HFFc6 (cell line): ENCODE data around the gene JARID2. TPM values are rescaled to one million over a fixed set of nuclear protein-coding genes. Genes with fewer than 3 reads are reported as not detected.

Source experiments
- DNase-seq: peaks from one replicate; pipeline ENCODE4 v3.0.0-alpha.2; 2018
- H3K27ac Mint-ChIP-seq: 2 replicates; pipeline ENCODE4 v1.8.0; 2020; ENCODE audit warnings: mild to moderate bottlenecking, mixed read lengths
- H3K27me3 Mint-ChIP-seq: 2 replicates; pipeline ENCODE4 v1.8.0; 2021; ENCODE audit warnings: mild to moderate bottlenecking, moderate library complexity, mixed read lengths; ENCODE audit not compliant: insufficient read depth
- H3K36me3 Mint-ChIP-seq: 2 replicates; pipeline ENCODE4 v1.8.0; 2021; ENCODE audit warnings: low read depth, mixed read lengths
- H3K4me1 Mint-ChIP-seq: 2 replicates; pipeline ENCODE4 v1.8.0; 2020; ENCODE audit warnings: low read depth, mixed read lengths
- H3K4me3 Mint-ChIP-seq: 2 replicates; pipeline ENCODE4 v1.8.0; 2020; ENCODE audit warnings: mild to moderate bottlenecking, moderate library complexity, mixed read lengths
- H3K9me3 Mint-ChIP-seq: 2 replicates; pipeline ENCODE4 v1.8.0; 2020; ENCODE audit warnings: mild to moderate bottlenecking, mixed read lengths
- CTCF ChIP-seq: fragments of 200-600 bp; sonication (generic); IDR thresholded peaks from 2 replicates; pipeline ENCODE4 v1.5.0; 2021; ENCODE audit warnings: antibody characterized with exemption, mild to moderate bottlenecking
- total RNA-seq, 6 experiments: library from RNA; stranded (reverse); fragmentation: NEBNext Ultra II Directional; extraction: Animal tissue kit (Norgen Biotek cat#: 25700); gene quantifications; 2 replicates in 1 of 6; 3 replicates in 5 of 6; pipeline ENCODE4 v1.2.3, GENCODE V29; 2021

Gene JARID2
- total RNA-seq, 6 experiments from 2014 or later: 8.3 to 10.1 (median 9.5) TPM

DNA sequence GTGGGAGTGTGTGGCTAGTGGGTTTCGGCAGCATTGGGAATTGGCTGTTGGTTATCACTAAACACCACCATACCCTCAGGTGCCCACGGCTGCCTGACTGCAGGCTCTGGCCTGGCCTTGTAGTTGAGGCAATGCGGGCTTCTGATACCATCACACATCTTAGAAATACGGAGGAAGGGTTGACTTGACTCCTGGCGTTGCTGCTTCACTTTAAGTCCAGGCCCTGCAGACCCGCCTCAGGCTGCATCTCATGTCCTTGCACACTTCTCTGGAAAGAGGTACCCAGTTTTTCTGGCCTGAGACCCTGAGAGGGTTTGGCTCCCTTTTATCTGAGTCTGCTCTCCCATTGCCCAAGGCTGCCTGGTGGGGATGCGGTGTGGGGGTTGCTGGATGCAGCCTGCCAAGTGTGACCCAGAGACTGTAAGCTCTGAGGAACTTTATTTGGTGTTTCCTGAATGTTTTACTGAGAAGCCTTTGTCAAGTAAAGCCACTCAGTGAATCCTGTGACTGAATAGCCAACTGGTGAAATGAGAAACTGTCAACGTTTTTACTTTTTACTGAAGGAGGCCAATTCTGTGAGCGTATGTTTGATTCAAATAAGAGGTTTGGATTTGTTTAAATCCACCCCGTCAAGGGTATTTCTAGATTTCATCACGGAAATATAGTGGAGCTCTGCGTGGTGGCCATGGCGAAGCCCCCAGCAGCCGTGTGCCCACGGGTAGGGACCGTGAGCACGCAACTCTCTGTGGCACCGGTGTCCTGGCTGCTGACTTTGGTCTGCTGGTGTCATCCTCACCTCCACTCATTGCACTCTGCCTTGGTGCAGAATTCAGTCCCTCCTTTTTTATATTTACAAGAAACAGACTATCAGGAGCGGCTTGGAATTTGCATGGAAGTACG, 256.8 kb downstream of the JARID2 start:
- H3K27ac Mint-ChIP-seq: no peak overlapping the region
- H3K9me3 Mint-ChIP-seq: no peaks in the 10 kb centered on the region
- no peak for DNase-seq

DNA sequence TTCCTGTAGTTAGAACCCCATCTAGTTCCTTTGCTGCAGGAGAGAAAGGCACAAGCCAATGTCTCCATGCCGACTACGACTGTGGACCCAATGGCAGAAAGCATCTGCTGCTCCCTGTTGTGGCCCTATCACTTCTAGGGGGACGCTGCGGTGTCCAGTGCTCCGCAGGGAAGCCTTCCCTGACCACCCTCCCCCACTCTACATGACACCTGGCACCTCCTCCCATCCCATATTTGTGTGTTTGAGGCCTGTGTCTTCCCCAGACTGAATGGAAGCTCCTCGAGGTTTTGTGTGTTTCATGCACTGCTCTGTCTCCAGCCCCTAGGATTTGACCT, 257.4 kb downstream of the JARID2 start:
- H3K4me3 Mint-ChIP-seq: no peak overlapping the region
- peak overlapping the region; percentile 49; the same call in 1 of the 2 replicates for H3K27ac Mint-ChIP-seq
- DNase-seq: no peak
- H3K9me3 Mint-ChIP-seq: no peaks in the 10 kb centered on the region
- H3K27me3 Mint-ChIP-seq: peaks cover 6% of the 10 kb centered on the region
- peaks cover 24% of the 10 kb centered on the region for H3K36me3 Mint-ChIP-seq
- TF ChIP-seq CTCF: no peak
- peaks cover 36% of the 10 kb centered on the region for H3K4me1 Mint-ChIP-seq

More for the DNA sequence above, 256.8 kb downstream of the JARID2 start:
- Mint-ChIP-seq H3K36me3 (peaks cover 27% of the 10 kb centered on the region), H3K4me3 (no peak overlapping the region), H3K4me1 (peaks cover 39% of the 10 kb centered on the region), H3K27me3 (peaks cover 10% of the 10 kb centered on the region)
- no peak for TF ChIP-seq CTCF

DNA sequence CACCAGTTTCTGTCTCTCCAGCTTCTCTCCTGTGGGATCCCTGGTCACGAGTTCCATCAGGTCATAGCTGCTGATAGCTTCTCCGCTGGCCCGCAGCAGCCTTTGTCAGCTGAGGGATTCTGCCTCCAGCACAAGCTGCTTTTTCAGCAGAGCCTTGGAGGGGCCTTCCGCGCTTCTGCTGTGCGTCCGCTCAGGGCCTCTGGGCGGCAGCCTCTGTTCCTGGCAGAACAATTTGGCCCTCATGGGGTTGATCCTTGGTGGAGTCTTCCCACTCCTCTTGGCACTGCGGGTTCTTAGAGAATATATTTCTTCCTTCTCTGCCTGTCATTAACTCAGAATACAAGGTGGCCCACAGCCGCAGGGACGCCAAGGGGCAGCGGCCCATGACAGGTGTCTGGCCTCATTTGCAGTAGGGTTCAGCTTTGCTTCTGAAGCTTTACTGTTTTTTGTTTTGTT, 258.2 kb downstream of the JARID2 start:
- TF ChIP-seq CTCF: no peak; the same call in 1 of the 2 replicates
- Mint-ChIP-seq H3K36me3 (peaks cover 31% of the 10 kb centered on the region), H3K4me1 (peaks cover 35% of the 10 kb centered on the region), H3K9me3 (no peaks in the 10 kb centered on the region), H3K27ac (peak overlapping the region; percentile 86), H3K4me3 (peak overlapping the region; percentile 85), H3K27me3 (peaks cover 6% of the 10 kb centered on the region; the same call in 1 of the 2 replicates)
- no peak for DNase-seq

- H3K4me1 Mint-ChIP-seq: peaks cover 40% of the 10 kb centered on the region
- H3K36me3 Mint-ChIP-seq: peaks cover 31% of the 10 kb centered on the region
- H3K27me3 Mint-ChIP-seq: peaks cover 6% of the 10 kb centered on the region; the same call in 1 of the 2 replicates
- H3K9me3 Mint-ChIP-seq: no peaks in the 10 kb centered on the region
- peak overlapping the region; percentile 86 for H3K27ac Mint-ChIP-seq
- H3K4me3 Mint-ChIP-seq: peak overlapping the region; percentile 85
- TF ChIP-seq CTCF: peak; percentile 5; the same call in 1 of the 2 replicates
- DNase-seq: peak; percentile 98
Observed at GRCh38 chr6:15504581-15505350, 258.9 kb downstream of the JARID2 start.

DNA sequence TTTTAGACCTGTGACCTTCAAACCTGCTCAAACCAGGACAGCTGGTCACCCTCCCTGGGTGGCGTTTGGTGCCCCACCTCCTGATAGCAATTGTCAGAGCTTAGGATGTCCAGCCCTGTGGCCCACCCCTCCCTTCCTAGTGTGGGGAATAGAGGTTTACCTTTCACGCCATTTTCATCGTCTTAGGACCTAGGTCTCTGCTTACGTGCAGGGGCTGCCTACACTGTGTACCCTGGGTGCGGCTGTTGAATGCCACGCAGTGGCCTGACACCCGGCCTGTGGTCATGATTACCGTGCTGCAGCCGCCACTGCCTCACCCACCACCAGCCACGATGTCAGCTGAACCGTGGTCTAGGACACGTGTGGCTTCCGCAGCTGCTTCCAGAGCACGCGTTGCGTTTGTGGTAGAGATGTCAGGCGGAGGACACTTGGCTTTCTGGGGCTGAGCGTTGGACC, 259.6 kb downstream of the JARID2 start:
- H3K4me1 Mint-ChIP-seq: peaks cover 41% of the 10 kb centered on the region
- peak overlapping the region; percentile 85 for H3K4me3 Mint-ChIP-seq
- no peak for DNase-seq
- TF ChIP-seq CTCF: 0 out of 2 replicates have a peak, but pooled peaks have one; percentile 36
- peaks cover 6% of the 10 kb centered on the region for H3K27me3 Mint-ChIP-seq
- H3K36me3 Mint-ChIP-seq: peaks cover 31% of the 10 kb centered on the region
- no peaks in the 10 kb centered on the region for H3K9me3 Mint-ChIP-seq
- peak overlapping the region; percentile 86 for H3K27ac Mint-ChIP-seq
